C4-2B (cell line): ENCODE data around the gene CMTM3.

Experiments used
- CTCF ChIP-seq: fragments of 450-650 bp; conservative IDR thresholded peaks from 2 replicates; pipeline ENCODE4 v1.5.1; 2017; ENCODE audit warnings: mild to moderate bottlenecking
- ZFX ChIP-seq: fragments of 450-650 bp; IDR thresholded peaks from 2 replicates; pipeline ENCODE4 v1.6.1; 2017

GRCh38 chr16:66616169-66616568 is 11.7 kb downstream of the CMTM3 start:
- TF ChIP-seq CTCF (no peak), ZFX (no peak)
